IPS-11a (cell line): Measurements from ENCODE around the gene ATF6.
"Not testable (repeated sequence)": the region's sequence is repeated elsewhere in the genome, so short reads cannot be mapped to it uniquely, and the experiment has no call there.

Experiments used
- H3K4me3 ChIP-seq: one replicate; pipeline ENCODE4 v1.5.1; 2013; ENCODE audit warnings: low read depth, low read length, control low read depth

Gene ATF6

GRCh38 chr1:161827786-161828185, 61.7 kb downstream of the ATF6 start:
- H3K4me3 ChIP-seq = no peak overlapping the region

DNA sequence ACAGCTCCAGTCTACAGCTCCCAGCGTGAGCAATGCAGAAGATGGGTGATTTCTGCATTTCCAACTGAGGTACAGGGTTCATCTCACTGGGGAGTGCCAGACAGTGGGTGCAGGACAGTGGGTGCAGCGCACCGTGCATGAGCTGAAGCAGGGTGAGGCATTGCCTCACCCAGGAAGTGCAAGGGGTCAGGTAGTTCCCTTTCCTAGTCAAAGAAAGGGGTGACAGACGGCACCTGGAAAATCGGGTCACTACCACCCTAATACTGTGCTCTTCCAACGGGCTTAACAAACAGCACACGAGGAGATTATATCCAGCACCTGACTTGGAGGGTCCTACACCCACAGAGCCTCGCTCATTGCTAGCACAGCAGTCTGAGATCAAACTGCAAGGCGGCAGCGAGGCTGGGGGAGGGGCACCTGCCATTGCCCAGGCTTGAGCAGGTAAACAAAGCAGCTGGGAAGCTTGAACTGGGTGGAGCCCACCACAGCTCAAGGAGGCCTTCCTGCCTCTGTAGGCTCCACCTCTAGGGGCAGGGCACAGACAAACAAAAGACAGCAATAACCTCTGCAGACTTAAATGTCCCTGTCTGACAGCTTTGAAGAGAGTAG, 66.3 kb downstream of the ATF6 start:
- H3K4me3 ChIP-seq = not testable (repeated sequence)

DNA sequence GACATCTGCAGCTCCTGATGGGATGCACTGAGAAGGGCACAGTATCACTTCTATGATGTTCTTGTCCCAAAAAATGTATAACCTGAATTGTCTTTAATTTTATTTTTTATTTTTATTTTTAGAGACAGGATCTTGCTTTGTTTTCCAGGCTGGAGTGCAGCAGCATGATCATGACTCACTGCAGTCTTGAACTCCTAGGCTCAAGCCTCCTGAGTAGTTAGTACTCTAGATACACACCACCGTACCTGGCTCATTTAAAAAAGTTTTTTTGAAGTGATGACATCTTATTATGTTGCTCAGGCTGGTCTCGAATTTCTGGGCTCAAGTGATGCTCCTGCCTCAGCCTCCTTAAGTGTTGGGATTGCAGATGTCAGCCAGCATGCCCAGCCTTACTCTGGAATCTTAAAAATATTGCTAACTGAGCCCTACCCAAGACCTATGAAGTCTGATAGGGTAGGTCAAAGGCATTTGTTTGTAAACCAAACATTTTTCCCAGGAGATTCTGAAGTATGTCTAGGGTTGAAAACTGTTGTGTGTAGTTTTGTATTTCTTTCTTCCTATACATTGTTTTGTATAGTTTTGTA, 68.9 kb downstream of the ATF6 start:
- no peak overlapping the region for H3K4me3 ChIP-seq

- H3K4me3 ChIP-seq = no peak overlapping the region
Measured at GRCh38 chr1:161836018-161836417, 69.9 kb downstream of the ATF6 start.

GRCh38 chr1:161838362-161838761, 72.2 kb downstream of the ATF6 start:
- no peak overlapping the region for H3K4me3 ChIP-seq

- no peak overlapping the region for H3K4me3 ChIP-seq
Measured at GRCh38 chr1:161838885-161839284, 72.8 kb downstream of the ATF6 start.

DNA sequence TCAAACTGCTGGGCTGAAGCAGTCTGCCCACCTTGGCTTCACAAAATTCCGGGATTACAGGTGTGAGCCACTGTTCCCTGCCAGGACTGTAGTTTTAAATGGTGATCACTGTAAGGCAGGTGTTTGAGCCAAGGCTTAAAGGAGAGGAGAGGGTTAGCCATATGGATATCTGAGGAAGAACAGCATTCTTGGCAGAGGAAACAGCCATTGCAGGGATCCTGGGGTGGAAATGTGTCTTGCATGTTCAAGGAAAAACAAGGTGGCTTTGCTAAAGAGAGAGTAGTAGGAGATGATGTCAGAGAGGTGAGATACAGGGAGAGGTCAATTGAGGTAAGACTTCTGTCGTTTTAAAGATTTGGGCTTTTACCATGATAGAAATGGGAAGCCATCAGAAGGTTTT, 73.5 kb downstream of the ATF6 start:
- H3K4me3 ChIP-seq = no peak overlapping the region

DNA sequence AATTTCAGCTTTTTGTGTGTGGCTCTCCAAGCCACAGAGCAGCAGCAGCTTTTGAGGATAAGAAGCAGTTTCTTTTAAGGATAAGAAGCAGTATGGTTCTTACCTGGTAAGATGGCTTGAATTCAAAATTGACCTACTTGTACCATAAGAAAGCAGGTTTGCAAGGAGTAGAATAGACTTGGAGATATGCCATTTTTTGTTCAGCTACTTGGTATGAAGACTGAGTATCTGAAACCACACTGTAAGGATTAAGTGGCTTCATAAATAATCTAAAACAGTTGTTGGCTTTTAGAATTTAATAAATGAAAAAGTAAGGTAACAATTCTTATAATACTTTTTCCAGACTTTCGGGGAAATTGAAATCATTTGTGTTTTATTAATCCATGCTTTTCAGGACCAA, 74.2 kb downstream of the ATF6 start:
- H3K4me3 ChIP-seq = no peak overlapping the region

DNA sequence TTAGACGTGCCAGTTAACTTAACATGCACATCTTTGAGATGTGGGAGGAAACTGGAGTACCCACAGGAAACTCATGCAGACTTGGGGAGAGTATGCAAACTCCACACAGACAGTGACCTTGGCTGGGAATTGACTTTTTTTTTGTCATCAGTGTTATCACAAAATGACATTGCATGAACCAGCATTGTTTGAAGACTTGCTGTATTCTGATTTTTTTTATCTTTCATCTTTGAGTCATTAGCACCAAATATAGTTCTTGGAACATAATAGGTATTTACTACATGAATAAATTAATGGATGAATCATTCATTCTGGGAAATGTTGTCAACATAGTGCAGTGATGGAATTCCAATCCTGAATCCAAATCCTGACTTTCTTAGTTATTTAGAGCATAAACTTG, 77.0 kb downstream of the ATF6 start:
- H3K4me3 ChIP-seq = no peak overlapping the region

- H3K4me3 ChIP-seq = no peak overlapping the region
Measured at GRCh38 chr1:161844696-161845095, 78.6 kb downstream of the ATF6 start.

GRCh38 chr1:161848676-161849075, 82.6 kb downstream of the ATF6 start:
- no peak overlapping the region for H3K4me3 ChIP-seq

DNA sequence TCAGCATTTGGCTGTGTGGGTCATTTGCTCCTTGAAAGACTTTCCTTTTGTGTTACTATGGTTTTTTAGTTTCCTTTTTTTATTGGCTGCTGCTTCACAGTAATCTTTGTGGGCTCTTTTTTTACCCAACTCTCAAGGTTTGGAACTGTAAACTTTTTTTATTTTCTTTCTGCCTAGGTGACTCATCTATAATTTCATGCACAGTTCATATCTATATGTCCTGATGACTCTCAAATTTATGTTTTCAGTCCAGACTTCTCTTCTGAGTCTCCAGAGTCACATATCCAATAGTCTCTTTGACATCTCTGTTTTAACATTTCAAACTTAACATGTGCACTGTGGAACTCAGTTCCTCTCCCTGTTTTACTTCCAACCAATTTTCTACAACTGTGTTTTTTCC, 83.4 kb downstream of the ATF6 start:
- no peak overlapping the region for H3K4me3 ChIP-seq

GRCh38 chr1:161855260-161855659, 89.1 kb downstream of the ATF6 start:
- H3K4me3 ChIP-seq = no peak overlapping the region

GRCh38 chr1:161858271-161858670, 92.2 kb downstream of the ATF6 start:
- H3K4me3 ChIP-seq = no peak overlapping the region

GRCh38 chr1:161863549-161863948, 97.4 kb downstream of the ATF6 start:
- H3K4me3 ChIP-seq = no peak overlapping the region

DNA sequence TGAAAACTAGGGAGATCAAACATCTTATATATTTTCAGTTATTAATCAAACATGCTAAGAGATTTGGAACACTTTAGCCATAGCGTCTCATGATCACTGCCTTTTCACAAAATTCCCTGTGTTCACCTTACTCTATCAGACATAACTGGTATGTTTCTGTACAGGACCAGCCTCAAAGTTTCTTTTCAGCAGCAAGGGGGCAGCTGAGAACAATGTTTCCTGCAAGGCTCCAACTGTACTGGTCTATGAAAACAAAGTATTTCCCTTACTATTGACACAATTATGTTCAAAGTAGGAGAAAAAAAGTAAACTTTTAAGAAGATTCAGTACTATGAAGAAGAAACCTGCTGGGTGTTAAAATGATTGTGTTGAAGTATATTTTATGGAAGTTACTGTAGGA, 98.5 kb downstream of the ATF6 start:
- H3K4me3 ChIP-seq = no peak overlapping the region

GRCh38 chr1:161866241-161866640, 100.1 kb downstream of the ATF6 start:
- H3K4me3 ChIP-seq = no peak overlapping the region

DNA sequence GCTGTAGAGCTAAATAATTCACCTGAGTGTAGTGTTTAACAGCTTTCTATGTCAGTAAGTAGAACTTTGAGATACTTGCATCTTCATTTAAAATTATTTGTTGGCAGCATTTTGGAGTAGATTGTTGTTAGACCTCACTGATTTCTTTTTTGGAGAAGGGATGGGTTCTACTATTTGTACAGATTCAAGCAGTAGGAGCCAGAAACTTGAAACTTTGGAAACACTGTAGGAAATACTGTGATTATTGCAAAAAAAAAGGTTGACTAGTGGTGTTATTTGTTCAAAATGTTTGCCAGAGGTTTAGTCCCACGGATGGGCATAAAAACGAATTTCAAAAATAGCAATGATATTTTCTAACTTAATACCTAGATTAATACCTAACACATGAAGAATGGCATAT, 102.7 kb downstream of the ATF6 start:
- no peak overlapping the region for H3K4me3 ChIP-seq

- no peak overlapping the region for H3K4me3 ChIP-seq
Measured at GRCh38 chr1:161869291-161869690, 103.2 kb downstream of the ATF6 start.

DNA sequence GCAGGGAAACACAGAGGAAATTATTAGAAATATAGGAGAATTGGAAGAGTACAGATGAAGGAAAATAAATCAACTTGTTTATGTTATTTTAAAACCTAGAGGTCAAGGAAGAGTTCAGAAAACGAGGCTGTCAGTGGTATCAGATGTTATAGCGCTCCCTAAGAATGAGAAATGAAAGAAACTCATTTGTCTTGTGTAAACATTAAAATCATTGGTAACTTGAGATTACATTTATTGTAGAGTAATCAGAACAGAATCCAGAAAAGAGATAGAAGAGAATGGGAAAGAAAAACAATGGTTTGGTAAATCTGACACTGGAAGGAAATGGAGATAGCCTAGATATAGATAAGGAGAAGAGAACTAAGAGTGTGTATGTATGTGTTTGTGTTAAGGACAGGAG, 106.4 kb downstream of the ATF6 start:
- H3K4me3 ChIP-seq = no peak overlapping the region

- no peak overlapping the region for H3K4me3 ChIP-seq
Measured at GRCh38 chr1:161879261-161879660, 113.1 kb downstream of the ATF6 start.

GRCh38 chr1:161884475-161884874, 118.4 kb downstream of the ATF6 start:
- no peak overlapping the region for H3K4me3 ChIP-seq

DNA sequence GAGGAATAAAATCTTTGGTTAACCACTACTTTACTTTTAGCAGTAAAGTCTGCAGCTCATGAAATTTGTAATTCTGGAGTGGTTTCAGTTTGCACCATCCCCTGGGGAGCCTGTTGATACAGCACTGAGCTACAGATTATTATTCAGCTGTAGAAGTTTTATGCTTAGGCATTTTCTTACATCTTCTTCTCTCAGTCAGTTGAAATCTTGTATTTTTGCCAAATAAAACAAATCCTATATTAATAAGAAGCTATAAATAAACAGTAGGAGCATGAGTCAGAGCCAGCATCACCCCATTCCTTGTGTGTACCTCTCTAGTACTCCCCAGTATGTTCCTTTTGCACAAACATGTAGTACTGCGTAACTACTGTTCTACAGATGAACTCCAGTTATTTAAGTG, 118.9 kb downstream of the ATF6 start:
- no peak overlapping the region for H3K4me3 ChIP-seq
